Measurements from ENCODE around the gene FGFR4.

FGFR4 gene

GRCh38 chr5:177133096-177133852, 46.6 kb downstream of the FGFR4 start, which contains the start of gene NSD1:
Gene NSD1, plus strand, starts transcription at chr5:177133773. Its CDS starts 1,331 bp downstream, at chr5:177135104.
- ChIA-PET POLR2A (ENCODE audit: low non-redundant PET) (interaction anchor here (0.6 kb wide), 2 partner anchors 176 to 355 kb away, joined by 3 to 4 read pairs; no protein-coding TSS in a partner anchor), CTCF (interaction anchor here (0.6 kb wide), 2 partner anchors 35 to 62 kb away, joined by 3 read pairs; no protein-coding TSS in a partner anchor)
- TF ChIP-seq CTCF (conservative IDR thresholded peaks at IDR 0.05; ENCODE audit: low read depth), result no peak
- DNase-seq (ENCODE audit: low spot score), result peak; percentile 88
- peak within 1 kb of the TSS; percentile 80 for H3K27ac ChIP-seq

GRCh38 chr5:177133853-177134696, 47.4 kb downstream of the FGFR4 start:
- peak overlapping the region; percentile 80 for H3K27ac ChIP-seq
- POLR2A ChIA-PET (ENCODE audit: low non-redundant PET), result interaction anchor here (0.6 kb wide), 2 partner anchors 599 to 705 kb away, joined by 3 to 10 read pairs; no protein-coding TSS in a partner anchor
- CTCF ChIA-PET, result interaction anchor here (0.6 to 0.9 kb wide), 3 partner anchors 21 to 112 kb away, joined by 3 to 4 read pairs (median 3); partner anchors contain the start of gene ZNF346
- DNase-seq (ENCODE audit: low spot score), result peak; percentile 65
- no peak for TF ChIP-seq CTCF (conservative IDR thresholded peaks at IDR 0.05; ENCODE audit: low read depth)

- TF ChIP-seq CTCF (conservative IDR thresholded peaks at IDR 0.05; ENCODE audit: low read depth), result no peak
- ChIA-PET CTCF (interaction anchor here (0.6 to 0.9 kb wide), 2 partner anchors 21 to 32 kb away, joined by 3 read pairs; no protein-coding TSS in a partner anchor), POLR2A (ENCODE audit: low non-redundant PET) (no interaction called here)
- peak overlapping the region; percentile 80 for H3K27ac ChIP-seq
- DNase-seq (ENCODE audit: low spot score), result no peak
Measured at GRCh38 chr5:177134697-177135225, 48.0 kb downstream of the FGFR4 start.

GRCh38 chr5:177140312-177140711, 53.6 kb downstream of the FGFR4 start:
- H3K27ac ChIP-seq, result no peak overlapping the region
- DNase-seq (ENCODE audit: low spot score), result no peak
- ChIA-PET POLR2A (ENCODE audit: low non-redundant PET) (interaction anchor here (0.6 kb wide), 1 partner anchor 112 kb away, joined by 4 read pairs; no protein-coding TSS in a partner anchor), CTCF (interaction anchor here (0.6 kb wide), 1 partner anchor 26 kb away, joined by 4 read pairs; no protein-coding TSS in a partner anchor)
- TF ChIP-seq CTCF (conservative IDR thresholded peaks at IDR 0.05; ENCODE audit: low read depth), result no peak

- DNase-seq (ENCODE audit: low spot score), result no peak
- ChIA-PET CTCF (no interaction called here), POLR2A (ENCODE audit: low non-redundant PET) (no interaction called here)
- no peak overlapping the region for H3K27ac ChIP-seq
- no peak for TF ChIP-seq CTCF (conservative IDR thresholded peaks at IDR 0.05; ENCODE audit: low read depth)
Measured at GRCh38 chr5:177141496-177141895, 54.8 kb downstream of the FGFR4 start.

GRCh38 chr5:177142098-177142611, 55.4 kb downstream of the FGFR4 start:
- ChIA-PET POLR2A (ENCODE audit: low non-redundant PET) (no interaction called here), CTCF (no interaction called here)
- no peak for DNase-seq (ENCODE audit: low spot score)
- no peak for TF ChIP-seq CTCF (conservative IDR thresholded peaks at IDR 0.05; ENCODE audit: low read depth)
- no peak overlapping the region for H3K27ac ChIP-seq
